ENCODE data around the gene OR2T5. TPM values are rescaled to one million over a fixed set of nuclear protein-coding genes. Genes with fewer than 3 reads are reported as not detected.

The OR2T5 gene, protein sequence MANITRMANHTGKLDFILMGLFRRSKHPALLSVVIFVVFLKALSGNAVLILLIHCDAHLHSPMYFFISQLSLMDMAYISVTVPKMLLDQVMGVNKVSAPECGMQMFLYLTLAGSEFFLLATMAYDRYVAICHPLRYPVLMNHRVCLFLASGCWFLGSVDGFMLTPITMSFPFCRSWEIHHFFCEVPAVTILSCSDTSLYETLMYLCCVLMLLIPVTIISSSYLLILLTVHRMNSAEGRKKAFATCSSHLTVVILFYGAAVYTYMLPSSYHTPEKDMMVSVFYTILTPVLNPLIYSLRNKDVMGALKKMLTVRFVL
- not detected in 2 replicates for total RNA-seq

DNA sequence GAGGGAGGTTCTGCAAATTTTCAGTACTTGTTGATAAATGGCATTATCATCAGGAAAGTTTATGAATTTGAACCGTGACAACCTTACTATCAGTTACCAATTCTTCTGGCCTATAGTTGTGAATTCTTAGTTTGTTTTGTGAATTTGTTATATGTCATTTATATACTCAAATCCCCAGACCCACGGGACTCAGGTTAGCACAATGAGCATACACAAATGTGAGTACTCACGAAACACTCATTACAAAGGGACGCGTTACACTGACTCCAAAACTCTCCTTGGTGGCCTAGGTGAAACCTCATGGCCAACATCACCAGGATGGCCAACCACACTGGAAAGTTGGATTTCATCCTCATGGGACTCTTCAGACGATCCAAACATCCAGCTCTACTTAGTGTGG is at the start of gene OR2T5:
Gene OR2T5, plus strand, starts transcription at position 301 of the 400 bp plus-strand sequence. Its CDS starts 0 bp downstream, at position 301.

GRCh38 chr1:248445399-248445798 is 43.0 kb upstream of the OR2T5 start, which contains the start of gene OR2T2:
OR2T2 (plus strand) TSS chr1:248445637; CDS start chr1:248452798, 7,161 bp downstream.

DNA sequence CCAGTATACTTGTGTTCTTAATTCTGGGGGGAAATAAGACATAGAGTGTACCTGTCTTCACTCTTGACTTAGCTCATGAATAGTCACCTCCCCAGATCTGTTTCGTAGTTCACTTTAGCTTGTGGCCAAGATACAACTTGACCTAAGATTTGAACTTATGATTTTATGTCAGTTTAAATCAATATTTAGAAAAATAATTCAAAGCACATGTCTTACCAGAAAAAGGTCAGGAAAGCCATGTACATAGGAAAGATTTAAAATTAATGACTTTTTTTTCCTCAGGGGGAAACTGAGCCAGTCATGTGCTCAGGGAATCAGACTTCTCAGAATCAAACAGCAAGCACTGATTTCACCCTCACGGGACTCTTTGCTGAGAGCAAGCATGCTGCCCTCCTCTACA is 15.3 kb upstream of the OR2T5 start, which contains the start of gene OR2T3:
Gene OR2T3, plus strand, starts transcription at position 301 of the 400 bp plus-strand sequence. Its CDS starts 0 bp downstream, at position 301.

DNA sequence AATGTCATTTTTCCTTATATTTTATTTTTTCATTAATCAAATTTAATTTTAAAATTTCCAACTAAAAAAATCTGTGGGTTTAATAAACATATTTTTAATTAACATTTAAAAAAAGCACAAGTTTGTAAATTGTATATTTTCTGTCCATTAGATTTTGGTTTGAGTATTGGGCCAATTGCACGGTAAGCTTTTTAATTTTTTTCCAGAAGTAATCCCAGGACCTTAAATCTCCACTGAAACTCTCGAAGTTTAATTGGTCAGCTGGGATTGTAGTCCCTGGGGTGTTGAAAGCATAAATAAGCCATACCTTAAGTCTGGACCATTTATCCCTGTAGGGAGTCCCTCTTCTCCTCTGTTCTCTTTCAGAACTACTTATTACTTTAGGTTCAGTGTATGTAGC is 19.4 kb downstream of the OR2T5 start, which contains the start of gene OR2G6:
Gene OR2G6, plus strand, starts transcription at position 301 of the 400 bp plus-strand sequence. CDS start 13,574 bp downstream, outside the sequence.

Other genes with a start within 250 kb of the OR2T5 start
- not detected in 2 replicates for gene OR2T33, start 210.6 kb upstream of the OR2T5 start, total RNA-seq
- not detected in 2 replicates for gene OR2T12, start 185.2 kb upstream of the OR2T5 start, total RNA-seq
- not detected in 2 replicates for gene OR2M7, start 164.0 kb upstream of the OR2T5 start, total RNA-seq
- not detected in 2 replicates for gene OR14C36, start 139.8 kb upstream of the OR2T5 start, total RNA-seq
- not detected in 2 replicates for gene OR2T4, start 126.9 kb upstream of the OR2T5 start, total RNA-seq
- not detected in 2 replicates for gene OR2T6, start 112.8 kb upstream of the OR2T5 start, total RNA-seq
- gene OR2T1, start 85.5 kb upstream of the OR2T5 start, total RNA-seq = not detected in 2 replicates
- gene OR2T2, start 43.0 kb upstream of the OR2T5 start, total RNA-seq = not detected in 2 replicates
- gene OR2T3, start 15.2 kb upstream of the OR2T5 start, total RNA-seq = not detected in 2 replicates
- gene OR2G6, start 19.5 kb downstream of the OR2T5 start, total RNA-seq = not detected in 2 replicates
- not detected in 2 replicates for gene OR2T29, start 74.2 kb downstream of the OR2T5 start, total RNA-seq
- not detected in 2 replicates for gene OR2T34, start 86.2 kb downstream of the OR2T5 start, total RNA-seq
- gene OR2T10, start 109.1 kb downstream of the OR2T5 start, total RNA-seq = not detected in 2 replicates
- not detected in 2 replicates for gene OR2T11, start 146.5 kb downstream of the OR2T5 start, total RNA-seq
- gene OR2T35, start 156.7 kb downstream of the OR2T5 start, total RNA-seq = not detected in 2 replicates
- not detected in 2 replicates for gene OR2T27, start 166.9 kb downstream of the OR2T5 start, total RNA-seq
- gene OR14I1, start 214.2 kb downstream of the OR2T5 start, total RNA-seq = not detected in 2 replicates

Measured in cardiac atrium fibroblast (primary cell).